Neutrophil (primary cell): Measurements from ENCODE around the gene KCTD2.
"Not testable (repeated sequence)": the region's sequence is repeated elsewhere in the genome, so short reads cannot be mapped to it uniquely, and the experiment has no call there.

Source experiments
- H3K27ac ChIP-seq: fragments of 200-600 bp; sonication (generic); 2 replicates; pipeline ENCODE4 v1.5.1; 2016; ENCODE audit warnings: mild to moderate bottlenecking, moderate library complexity
- H3K27me3 ChIP-seq: fragments of 200-600 bp; sonication (generic); 2 replicates; pipeline ENCODE4 v1.6.0; 2016; ENCODE audit warnings: mild to moderate bottlenecking
- H3K36me3 ChIP-seq: fragments of 200-600 bp; sonication (generic); 2 replicates; pipeline ENCODE4 v1.5.1; 2017
- H3K4me1 ChIP-seq, 2 experiments: fragments of 200-600 bp in 1 of 2; sonication (generic) in 1 of 2; 1 replicate in 1 of 2; 2 replicates in 1 of 2; pipeline versions ENCODE4 v1.5.1 to v1.6.1; 2013 to 2016; ENCODE audit warnings: low read depth in 1 of 2, low read length in 1 of 2, mild to moderate bottlenecking in 1 of 2, moderate library complexity in 1 of 2; ENCODE audit not compliant: control insufficient read depth in 1 of 2, insufficient read depth in 1 of 2
- H3K4me3 ChIP-seq, 2 experiments: fragments of 200-600 bp in 1 of 2; sonication (generic) in 1 of 2; 1 replicate in 1 of 2; 2 replicates in 1 of 2; pipeline ENCODE4 v1.5.1; 2013 to 2016; ENCODE audit warnings: low read depth in 1 of 2, low read length in 1 of 2, mild to moderate bottlenecking in 1 of 2, moderate library complexity in 1 of 2
- H3K9me3 ChIP-seq: fragments of 200-600 bp; sonication (generic); 2 replicates; pipeline ENCODE4 v1.5.1; 2016
- CTCF ChIP-seq: fragments of 200-600 bp; sonication (generic); IDR thresholded peaks from 2 replicates; pipeline ENCODE4 v1.5.1; 2016; ENCODE audit warnings: antibody characterized with exemption

Gene KCTD2

DNA sequence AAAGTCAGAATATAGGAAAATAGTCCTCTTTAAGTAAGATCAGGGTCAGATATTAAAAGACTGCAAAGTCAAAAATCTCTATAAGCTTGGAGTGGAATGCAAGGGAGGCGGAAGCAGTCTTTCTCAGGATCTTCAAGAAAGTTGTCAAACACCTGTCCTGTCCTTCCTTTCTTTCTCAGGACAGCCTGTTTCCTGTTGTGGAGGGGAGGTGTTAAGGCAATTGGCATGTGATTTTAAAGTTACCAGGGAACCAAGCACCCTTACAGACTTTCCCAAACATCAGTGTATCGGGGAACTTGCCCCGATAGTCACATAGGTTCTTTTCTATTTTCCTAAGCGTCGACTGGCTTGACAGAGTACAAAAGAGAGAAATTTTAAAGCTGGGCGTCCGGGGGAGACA lies 2.3 kb upstream of the KCTD2 start:
- Histone ChIP-seq H3K9me3 (no peaks in the 10 kb centered on the region), H3K27ac (no peak overlapping the region), H3K4me3 (no peak overlapping the region), H3K27me3 (no peaks in the 10 kb centered on the region), H3K36me3 (peaks cover 26% of the 10 kb centered on the region), H3K4me1 (peaks cover 19 to 23% of the 10 kb centered on the region in 2 experiments)
- no peak for TF ChIP-seq CTCF

GRCh38 chr17:75045946-75046406 lies 1.0 kb upstream of the KCTD2 start:
- H3K27ac ChIP-seq = peak overlapping the region; percentile 85
- H3K27me3 ChIP-seq, H3K9me3 ChIP-seq: not testable (repeated sequence)
- H3K36me3 ChIP-seq = peaks cover 29% of the 10 kb centered on the region
- peaks cover 19 to 23% of the 10 kb centered on the region in 2 experiments for H3K4me1 ChIP-seq
- H3K4me3 ChIP-seq = peak overlapping the region; percentile 86 to 97

- Histone ChIP-seq H3K27me3 (no peaks in the 10 kb centered on the region), H3K9me3 (no peaks in the 10 kb centered on the region), H3K4me1 (peaks cover 19 to 23% of the 10 kb centered on the region in 2 experiments), H3K4me3 (peak overlapping the region; percentile 86 to 97), H3K36me3 (peaks cover 33% of the 10 kb centered on the region), H3K27ac (peak overlapping the region; percentile 85)
- no peak for TF ChIP-seq CTCF
These were observed 523 bp downstream of the KCTD2 start for GRCh38 chr17:75047398-75048098.

DNA sequence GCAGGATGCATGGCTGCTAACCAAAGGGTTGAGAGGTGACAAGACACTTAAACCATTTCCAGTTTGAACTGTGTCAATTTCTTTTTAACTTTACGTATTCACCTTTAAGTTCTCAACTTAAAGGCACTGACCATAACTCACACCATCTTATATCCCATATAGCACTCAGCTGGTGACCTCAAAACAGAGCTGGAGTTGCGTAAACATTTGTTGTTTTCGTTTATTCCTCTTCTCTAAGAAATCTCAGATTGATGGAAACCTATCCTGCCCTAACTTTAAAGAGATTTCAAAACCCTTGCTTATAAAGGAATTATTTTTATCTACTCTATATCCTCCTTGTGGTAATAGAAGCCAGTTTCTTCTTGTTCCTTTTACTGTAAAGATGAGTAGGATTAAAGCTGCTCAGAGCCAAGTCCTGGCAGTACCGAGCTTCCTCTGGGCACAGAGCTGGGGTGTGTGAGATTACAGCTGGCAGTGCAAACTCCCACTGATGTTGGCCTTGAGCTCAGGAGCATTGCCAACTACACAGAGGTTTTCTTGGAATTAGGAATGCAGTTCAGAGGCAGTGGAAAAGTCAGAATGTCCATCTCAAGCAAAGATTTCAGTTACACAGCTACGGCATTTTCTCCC lies 1.3 kb downstream of the KCTD2 start:
- TF ChIP-seq CTCF = no peak
- Histone ChIP-seq H3K27me3 (no peaks in the 10 kb centered on the region), H3K4me3 (peak overlapping the region; percentile 86 to 97), H3K4me1 (peaks cover 19 to 23% of the 10 kb centered on the region in 2 experiments), H3K27ac (peak overlapping the region; percentile 85), H3K36me3 (peaks cover 41% of the 10 kb centered on the region), H3K9me3 (no peaks in the 10 kb centered on the region)

GRCh38 chr17:75049057-75049456 lies 2.0 kb downstream of the KCTD2 start:
- H3K27me3 ChIP-seq = no peaks in the 10 kb centered on the region
- peak overlapping the region; percentile 85 for H3K27ac ChIP-seq
- no peak overlapping the region for H3K4me3 ChIP-seq
- no peak for TF ChIP-seq CTCF
- peaks cover 48% of the 10 kb centered on the region for H3K36me3 ChIP-seq
- H3K4me1 ChIP-seq = peaks cover 19 to 23% of the 10 kb centered on the region in 2 experiments
- H3K9me3 ChIP-seq = no peaks in the 10 kb centered on the region

GRCh38 chr17:75049706-75050105 lies 2.7 kb downstream of the KCTD2 start:
- H3K27me3 ChIP-seq = no peaks in the 10 kb centered on the region
- no peak for TF ChIP-seq CTCF

More at GRCh38 chr17:75049706-75050105, 2.7 kb downstream of the KCTD2 start:
- H3K9me3 ChIP-seq = no peaks in the 10 kb centered on the region
- peak overlapping the region; percentile 7 for H3K27ac ChIP-seq
- peaks cover 19 to 23% of the 10 kb centered on the region in 2 experiments for H3K4me1 ChIP-seq
- H3K4me3 ChIP-seq = no peak overlapping the region
- peaks cover 52% of the 10 kb centered on the region for H3K36me3 ChIP-seq
